Dendritic cell treated with granulocyte-macrophage colony-stimulating factor and Interleukin-4, amounts not matched to agents 40 ng/mL and 50 ng/mL, for 4 days (primary cell): ENCODE data around the gene GTF2IRD1.
"Not testable (repeated sequence)": the region's sequence is repeated elsewhere in the genome, so short reads cannot be mapped to it uniquely, and the experiment has no call there.

Source experiments
- H3K27ac Mint-ChIP-seq: one replicate; pipeline ENCODE4 v1.8.0; 2022; ENCODE audit warnings: mild to moderate bottlenecking, mixed read lengths
- H3K27me3 Mint-ChIP-seq: one replicate; pipeline ENCODE4 v1.8.0; 2022; ENCODE audit warnings: mild to moderate bottlenecking, mixed read lengths
- H3K36me3 Mint-ChIP-seq: one replicate; pipeline ENCODE4 v1.8.0; 2022; ENCODE audit warnings: low read depth, mixed read lengths
- H3K4me1 Mint-ChIP-seq: one replicate; pipeline ENCODE4 v1.8.0; 2022; ENCODE audit warnings: low read depth, mixed read lengths
- H3K4me3 Mint-ChIP-seq: one replicate; pipeline ENCODE4 v1.8.0; 2022; ENCODE audit warnings: mild to moderate bottlenecking, moderate library complexity, mixed read lengths
- H3K9me3 Mint-ChIP-seq: one replicate; pipeline ENCODE4 v1.8.0; 2022; ENCODE audit warnings: mixed read lengths
- intact Hi-C: fragments of 100-400 bp; cut with micrococcal nuclease; formaldehyde crosslinking; loops from one replicate; pipeline ENCODE4 v1.15.0; 2022

The GTF2IRD1 gene

GRCh38 chr7:74482197-74482467 is 28.4 kb downstream of the GTF2IRD1 start:
- Mint-ChIP-seq H3K9me3 (no peaks in the 10 kb centered on the region), H3K27ac (no peak overlapping the region), H3K4me3 (no peak overlapping the region), H3K4me1 (peaks cover 62% of the 10 kb centered on the region), H3K36me3 (no peaks in the 10 kb centered on the region), H3K27me3 (peaks cover 37% of the 10 kb centered on the region)
- intact Hi-C loops: no loop called here

DNA sequence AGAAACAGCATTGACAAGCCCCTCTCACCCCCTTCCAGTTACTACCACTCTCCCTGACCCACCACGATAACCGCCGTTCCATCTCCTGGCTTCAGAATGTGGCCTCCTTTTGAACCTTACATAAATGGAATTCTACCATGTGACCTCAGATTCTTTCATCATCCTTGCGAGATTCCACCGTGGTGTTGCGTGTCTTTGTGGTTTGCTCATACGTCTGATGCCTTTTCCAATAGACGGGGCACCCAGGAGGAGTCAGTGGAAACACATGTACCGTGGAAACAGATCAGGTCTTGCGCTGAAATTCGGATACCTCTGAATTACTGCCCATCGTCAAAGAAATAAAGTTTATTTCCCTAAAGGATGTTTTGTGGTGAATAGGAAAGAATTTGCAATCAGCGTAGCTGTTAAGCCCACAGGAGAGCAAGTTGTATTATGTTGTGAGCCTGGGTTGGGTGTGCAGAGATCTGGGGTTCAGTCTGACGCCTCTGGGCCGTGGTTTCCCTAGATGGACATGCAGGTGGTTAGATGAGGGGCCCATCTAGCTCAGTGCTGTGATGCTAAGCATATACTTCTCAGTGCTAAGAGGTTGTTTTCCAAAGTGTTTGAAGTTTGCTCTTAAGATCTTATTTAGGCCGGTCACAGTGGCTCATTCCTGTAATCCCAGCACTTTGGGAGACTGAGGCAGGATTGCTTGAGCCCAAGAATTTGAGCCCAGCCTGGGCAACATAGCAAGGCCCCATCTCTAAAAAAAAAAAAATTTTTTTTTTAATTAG is 29.1 kb downstream of the GTF2IRD1 start:
- no peaks in the 10 kb centered on the region for H3K9me3 Mint-ChIP-seq
- H3K4me3 Mint-ChIP-seq: no peak overlapping the region
- H3K36me3 Mint-ChIP-seq: no peaks in the 10 kb centered on the region
- H3K4me1 Mint-ChIP-seq: peaks cover 59% of the 10 kb centered on the region
- no peak overlapping the region for H3K27ac Mint-ChIP-seq
- intact Hi-C loops: no loop called here
- H3K27me3 Mint-ChIP-seq: peaks cover 36% of the 10 kb centered on the region

- Mint-ChIP-seq H3K36me3 (no peaks in the 10 kb centered on the region), H3K4me1 (peaks cover 50% of the 10 kb centered on the region), H3K9me3 (no peaks in the 10 kb centered on the region), H3K27me3 (peaks cover 35% of the 10 kb centered on the region), H3K4me3 (no peak overlapping the region), H3K27ac (no peak overlapping the region)
- intact Hi-C loops: no loop called here
These were observed 30.0 kb downstream of the GTF2IRD1 start for GRCh38 chr7:74483402-74484336.

- intact Hi-C loops: no loop called here
These were observed 31.9 kb downstream of the GTF2IRD1 start for GRCh38 chr7:74485611-74486010.

DNA sequence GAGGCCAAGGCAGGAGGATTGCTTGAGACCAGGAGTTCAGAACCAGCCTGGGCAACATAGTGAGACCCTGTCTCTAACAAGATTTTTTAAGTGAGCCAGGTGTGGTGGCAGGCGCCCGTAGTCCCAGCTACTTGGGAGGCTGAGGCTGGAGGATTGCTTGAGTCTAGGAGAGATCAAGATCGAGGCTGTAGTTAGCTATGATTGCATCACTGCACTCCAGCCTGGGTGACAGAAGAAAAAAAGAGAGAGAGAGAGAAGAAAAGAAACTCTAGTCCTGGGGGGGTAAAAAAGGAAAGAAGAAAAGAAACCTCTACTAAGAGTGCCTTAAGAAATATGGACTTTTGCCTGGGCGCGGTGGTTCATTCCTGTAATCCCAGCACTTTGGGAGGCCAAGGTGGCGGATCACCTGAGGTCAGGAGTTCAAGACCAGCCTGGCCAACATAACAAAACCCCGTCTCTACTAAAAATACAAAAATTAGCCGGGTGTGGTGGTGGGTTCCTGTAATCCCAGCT is 34.9 kb downstream of the GTF2IRD1 start:
- intact Hi-C loops, H3K36me3 Mint-ChIP-seq, H3K4me3 Mint-ChIP-seq, H3K4me1 Mint-ChIP-seq, H3K27ac Mint-ChIP-seq, H3K9me3 Mint-ChIP-seq: not testable (repeated sequence)
- peaks cover 17% of the 10 kb centered on the region for H3K27me3 Mint-ChIP-seq

More at GRCh38 chr7:74485611-74486010, 31.9 kb downstream of the GTF2IRD1 start:
- Mint-ChIP-seq H3K27me3 (peaks cover 27% of the 10 kb centered on the region), H3K4me1 (peaks cover 33% of the 10 kb centered on the region), H3K36me3 (no peaks in the 10 kb centered on the region), H3K27ac (no peak overlapping the region), H3K4me3 (no peak overlapping the region), H3K9me3 (no peaks in the 10 kb centered on the region)

DNA sequence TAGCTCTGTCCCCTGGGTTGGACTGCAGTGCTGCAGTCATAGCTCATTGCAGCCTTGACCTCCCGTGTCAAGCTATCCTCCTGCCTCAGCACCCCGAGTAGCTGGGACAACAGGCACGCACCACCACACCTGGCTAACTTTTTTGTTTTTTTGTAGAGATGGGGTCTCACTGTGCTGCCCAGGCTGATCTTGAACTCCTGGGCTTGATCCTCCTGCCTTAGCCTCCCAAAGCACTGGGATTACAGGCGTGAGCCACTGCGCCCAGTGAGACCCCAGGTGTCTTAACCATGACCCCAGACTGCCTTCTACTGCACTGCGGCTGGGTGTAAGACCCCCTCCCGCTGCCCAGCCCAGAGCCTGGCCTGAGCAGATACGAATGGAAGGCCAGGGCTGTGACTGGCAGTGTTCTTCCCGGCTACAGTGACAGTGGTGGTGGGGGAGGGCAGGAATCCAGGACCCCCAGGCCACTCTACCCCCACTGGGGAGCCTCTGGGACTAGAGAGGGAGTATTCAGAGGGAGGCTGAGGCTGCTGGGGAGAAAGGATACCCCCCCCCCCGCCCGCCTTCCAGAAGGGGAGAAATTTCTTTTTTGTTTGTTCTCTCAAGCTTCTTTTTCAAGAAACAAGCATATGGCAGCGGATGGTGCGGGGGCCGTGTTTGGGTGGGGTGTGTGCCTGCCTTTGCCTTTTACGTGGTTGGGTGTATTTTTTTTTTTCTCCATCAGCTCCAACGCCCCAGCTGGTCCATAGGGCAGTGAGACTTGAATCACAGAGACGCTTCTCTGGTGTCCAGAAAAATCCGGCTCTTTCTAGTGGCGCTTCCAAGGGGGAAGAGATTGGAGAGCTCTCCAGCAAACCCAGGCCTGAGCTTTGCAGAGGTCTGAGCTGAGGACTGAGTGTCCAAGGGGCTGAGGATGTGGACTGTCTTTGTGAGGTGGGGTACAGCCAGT is 36.6 kb downstream of the GTF2IRD1 start:
- intact Hi-C loops: no loop called here
- no peaks in the 10 kb centered on the region for H3K4me1 Mint-ChIP-seq
- H3K9me3 Mint-ChIP-seq: peaks cover 8% of the 10 kb centered on the region
- H3K4me3 Mint-ChIP-seq: no peak overlapping the region
- H3K27ac Mint-ChIP-seq: no peak overlapping the region
- peaks cover 16% of the 10 kb centered on the region for H3K27me3 Mint-ChIP-seq
- H3K36me3 Mint-ChIP-seq: no peaks in the 10 kb centered on the region

DNA sequence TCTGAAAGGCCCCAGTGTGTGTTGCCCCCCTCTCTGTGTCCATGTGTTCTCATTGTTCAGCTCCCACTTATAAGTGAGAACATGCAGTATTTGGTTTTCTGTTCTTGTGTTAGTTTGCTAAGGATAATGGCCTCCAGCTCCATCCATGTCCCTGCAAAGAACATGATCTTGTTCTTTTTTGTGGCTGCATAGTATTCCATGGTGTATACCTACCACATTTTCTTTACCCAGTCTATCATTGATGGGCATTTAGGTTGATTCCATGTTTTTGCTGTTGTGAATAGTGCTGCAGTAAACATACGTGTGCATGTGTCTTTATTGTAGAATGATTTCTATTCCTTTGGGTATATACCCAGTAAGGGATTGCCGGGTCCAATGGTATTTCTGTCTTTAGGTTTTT is 37.8 kb downstream of the GTF2IRD1 start:
- not testable (repeated sequence) for H3K4me1 Mint-ChIP-seq
- peaks cover 14% of the 10 kb centered on the region for H3K27me3 Mint-ChIP-seq

DNA sequence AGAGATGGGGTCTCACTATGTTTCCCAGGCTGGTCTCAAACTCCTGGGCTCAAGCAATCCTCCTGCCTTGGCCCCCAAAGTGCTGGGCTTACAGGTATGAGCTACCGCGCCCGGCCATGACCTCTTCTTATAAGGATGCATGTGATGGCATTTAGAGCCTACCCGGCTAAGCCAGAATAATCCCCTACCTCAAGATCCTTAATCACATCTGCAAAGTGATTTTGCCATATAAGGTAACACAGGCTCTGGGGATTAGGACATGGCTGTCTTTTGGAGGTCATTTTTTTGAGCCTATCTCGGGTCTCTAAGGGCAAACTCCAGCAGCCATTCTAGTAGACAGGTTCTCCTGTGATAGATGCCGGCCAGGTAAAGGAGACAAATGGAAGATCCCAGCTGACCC is 39.6 kb downstream of the GTF2IRD1 start:
- Mint-ChIP-seq H3K9me3 (peaks cover 8% of the 10 kb centered on the region), H3K36me3 (no peaks in the 10 kb centered on the region), H3K27ac (no peak overlapping the region), H3K27me3 (peaks cover 12% of the 10 kb centered on the region), H3K4me1 (peaks cover 6% of the 10 kb centered on the region), H3K4me3 (no peak overlapping the region)
- intact Hi-C loops: no loop called here

More for the DNA sequence above, 37.8 kb downstream of the GTF2IRD1 start:
- H3K27ac Mint-ChIP-seq, H3K9me3 Mint-ChIP-seq, H3K36me3 Mint-ChIP-seq, intact Hi-C loops, H3K4me3 Mint-ChIP-seq: not testable (repeated sequence)

GRCh38 chr7:74494076-74494548 is 40.4 kb downstream of the GTF2IRD1 start:
- H3K4me1 Mint-ChIP-seq: peaks cover 6% of the 10 kb centered on the region
- peaks cover 8% of the 10 kb centered on the region for H3K9me3 Mint-ChIP-seq
- no peak overlapping the region for H3K4me3 Mint-ChIP-seq
- H3K27ac Mint-ChIP-seq: no peak overlapping the region
- intact Hi-C loops: no loop called here
- H3K36me3 Mint-ChIP-seq: no peaks in the 10 kb centered on the region
- peaks cover 9% of the 10 kb centered on the region for H3K27me3 Mint-ChIP-seq

GRCh38 chr7:74495112-74496086 is 41.7 kb downstream of the GTF2IRD1 start:
- intact Hi-C loops: no loop called here
- Mint-ChIP-seq H3K4me3 (no peak overlapping the region), H3K27ac (no peak overlapping the region), H3K27me3 (peaks cover 7% of the 10 kb centered on the region), H3K36me3 (no peaks in the 10 kb centered on the region), H3K4me1 (peaks cover 6% of the 10 kb centered on the region), H3K9me3 (peaks cover 8% of the 10 kb centered on the region)

GRCh38 chr7:74496272-74496671 is 42.6 kb downstream of the GTF2IRD1 start:
- H3K4me1 Mint-ChIP-seq: peaks cover 6% of the 10 kb centered on the region
- H3K27ac Mint-ChIP-seq: no peak overlapping the region
- peaks cover 5% of the 10 kb centered on the region for H3K27me3 Mint-ChIP-seq
- H3K36me3 Mint-ChIP-seq: no peaks in the 10 kb centered on the region
- intact Hi-C loops: no loop called here
- peaks cover 8% of the 10 kb centered on the region for H3K9me3 Mint-ChIP-seq
- no peak overlapping the region for H3K4me3 Mint-ChIP-seq

- H3K4me1 Mint-ChIP-seq, H3K9me3 Mint-ChIP-seq, H3K4me3 Mint-ChIP-seq, H3K27me3 Mint-ChIP-seq, intact Hi-C loops, H3K27ac Mint-ChIP-seq, H3K36me3 Mint-ChIP-seq: not testable (repeated sequence)
These were observed 43.1 kb downstream of the GTF2IRD1 start for GRCh38 chr7:74496773-74497172.
